Measurements from ENCODE around the gene RAD51B. TPM values are rescaled to one million over a fixed set of nuclear protein-coding genes. Genes with fewer than 3 reads are reported as not detected.

RAD51B gene
- total RNA-seq, 1 experiment from 2014 or later, result 16.7 TPM

DNA sequence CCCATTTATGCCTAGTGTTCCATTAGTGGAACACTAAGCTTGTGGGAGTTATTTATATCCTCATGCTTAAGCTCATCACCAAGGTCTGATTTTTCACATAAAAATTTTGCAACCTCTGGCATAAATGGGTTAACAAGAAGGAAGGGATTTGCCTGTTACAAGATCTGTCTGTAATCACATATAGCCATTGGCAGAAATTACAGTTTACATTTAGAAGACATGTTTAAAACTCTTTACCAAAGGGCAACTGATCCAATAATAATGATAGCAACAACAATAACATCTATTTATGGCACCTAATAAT is 550.4 kb downstream of the RAD51B start:
- H2BK120ac ChIP-seq (ENCODE audit: low read depth, low read length, poor library complexity, severe bottlenecking), result no peak overlapping the region
- no peak overlapping the region for H3K27ac Mint-ChIP-seq
- H3K14ac ChIP-seq (ENCODE audit: insufficient read depth, low read length), result no peak overlapping the region
- H4K91ac ChIP-seq (ENCODE audit: insufficient read length, low read depth, low read length), result no peak overlapping the region
- H2BK12ac ChIP-seq (ENCODE audit: insufficient read length, low read depth, low read length), result no peak overlapping the region
- H3K4ac ChIP-seq (ENCODE audit: low read depth, low read length), result no peak overlapping the region
- no peak overlapping the region for H3K27ac ChIP-seq (ENCODE audit: insufficient read length, low read depth, low read length)
- no peaks in the 10 kb centered on the region for H3K36me3 Mint-ChIP-seq (ENCODE audit: insufficient read depth in 1 of 3, low read depth in 3 of 3)
- H3K79me2 ChIP-seq (ENCODE audit: insufficient read depth, low read length), result no peaks in the 10 kb centered on the region
- peaks cover 64% of the 10 kb centered on the region for H3K27me3 Mint-ChIP-seq (ENCODE audit: low read depth)
- H3K18ac ChIP-seq (ENCODE audit: insufficient read length, low read depth, low read length), result no peak overlapping the region
- H3K9me3 Mint-ChIP-seq, result 0 out of 5 replicates have a peak, but pooled peaks cover 0 to 3% of the 10 kb centered on the region in 2 experiments
- H4K20me1 ChIP-seq (ENCODE audit: control insufficient read depth, insufficient read depth, insufficient read length), result no peaks in the 10 kb centered on the region
- H3K4me1 ChIP-seq (ENCODE audit: insufficient read depth, low read length), result peaks cover 4% of the 10 kb centered on the region; the same call in 1 of the 2 replicates
- no peak overlapping the region for H4K5ac ChIP-seq (ENCODE audit: insufficient read length, low read depth, low read length)
- no peak overlapping the region for H4K8ac ChIP-seq (replicated peaks; ENCODE audit: insufficient read length, low read depth, low read length)
- no peak overlapping the region for H3K4me3 Mint-ChIP-seq
- H2BK20ac ChIP-seq (ENCODE audit: low read depth, low read length, poor library complexity, severe bottlenecking), result no peak overlapping the region
- H3K23ac ChIP-seq (ENCODE audit: insufficient read length, low read depth, low read length), result no peak overlapping the region
- no peak overlapping the region for H3K9ac ChIP-seq (ENCODE audit: extremely low read depth, insufficient read length, low read length)
- H2AFZ ChIP-seq (ENCODE audit: low read length), result no peak overlapping the region
- no peak overlapping the region for H2AK5ac ChIP-seq (ENCODE audit: insufficient read length, low read length)
- H3K79me1 ChIP-seq (ENCODE audit: insufficient read depth, low read depth, low read length, poor library complexity, severe bottlenecking), result no peaks in the 10 kb centered on the region
- H3K27me3 ChIP-seq (ENCODE audit: insufficient read depth, low read length), result no peaks in the 10 kb centered on the region; the same call in 1 of the 2 replicates
- no peak overlapping the region for H2BK5ac ChIP-seq (ENCODE audit: insufficient read length, low read length)
- DNase-seq, result no peak
- H2BK15ac ChIP-seq (ENCODE audit: low read depth, low read length), result no peak overlapping the region
- no peak overlapping the region for H3T11ph ChIP-seq (ENCODE audit: low read length)
- H3K9me3 ChIP-seq (ENCODE audit: control insufficient read depth, low read depth, low read length), result no peaks in the 10 kb centered on the region
- no peaks in the 10 kb centered on the region for H3K23me2 ChIP-seq (ENCODE audit: insufficient read length, low read depth, low read length, poor library complexity, severe bottlenecking)
- H3K4me1 Mint-ChIP-seq, result peaks cover 28 to 30% of the 10 kb centered on the region in 2 experiments
- no peak overlapping the region for H3K56ac ChIP-seq (ENCODE audit: insufficient read length, low read depth, low read length)
- no peak overlapping the region for H3K4me2 ChIP-seq (ENCODE audit: insufficient read depth, insufficient read length, low read length)
- TF ChIP-seq, protein P1, sequence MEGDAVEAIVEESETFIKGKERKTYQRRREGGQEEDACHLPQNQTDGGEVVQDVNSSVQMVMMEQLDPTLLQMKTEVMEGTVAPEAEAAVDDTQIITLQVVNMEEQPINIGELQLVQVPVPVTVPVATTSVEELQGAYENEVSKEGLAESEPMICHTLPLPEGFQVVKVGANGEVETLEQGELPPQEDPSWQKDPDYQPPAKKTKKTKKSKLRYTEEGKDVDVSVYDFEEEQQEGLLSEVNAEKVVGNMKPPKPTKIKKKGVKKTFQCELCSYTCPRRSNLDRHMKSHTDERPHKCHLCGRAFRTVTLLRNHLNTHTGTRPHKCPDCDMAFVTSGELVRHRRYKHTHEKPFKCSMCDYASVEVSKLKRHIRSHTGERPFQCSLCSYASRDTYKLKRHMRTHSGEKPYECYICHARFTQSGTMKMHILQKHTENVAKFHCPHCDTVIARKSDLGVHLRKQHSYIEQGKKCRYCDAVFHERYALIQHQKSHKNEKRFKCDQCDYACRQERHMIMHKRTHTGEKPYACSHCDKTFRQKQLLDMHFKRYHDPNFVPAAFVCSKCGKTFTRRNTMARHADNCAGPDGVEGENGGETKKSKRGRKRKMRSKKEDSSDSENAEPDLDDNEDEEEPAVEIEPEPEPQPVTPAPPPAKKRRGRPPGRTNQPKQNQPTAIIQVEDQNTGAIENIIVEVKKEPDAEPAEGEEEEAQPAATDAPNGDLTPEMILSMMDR (conservative IDR thresholded peaks at IDR 0.05), result no peak
